ENCODE results near the gene GRIP1.

DNA sequence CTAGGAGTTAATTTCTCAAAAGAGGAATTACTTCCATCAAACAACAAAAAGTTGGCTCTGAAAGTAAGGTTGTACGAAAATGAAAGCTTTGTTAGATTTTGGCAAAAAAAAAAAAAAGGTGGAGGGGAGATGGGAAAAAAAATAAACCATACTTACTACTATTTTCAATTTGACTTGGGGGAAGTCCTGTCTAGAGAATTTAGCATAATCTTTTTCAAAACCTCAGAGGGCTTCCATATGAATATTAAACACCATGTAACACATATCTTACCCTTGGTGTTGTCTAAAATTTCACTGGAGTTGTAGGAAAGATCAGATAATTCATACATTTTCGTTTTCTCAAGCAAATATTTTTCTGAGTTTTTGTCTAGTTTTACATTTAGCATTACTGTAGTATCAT lies 17.5 kb downstream of the GRIP1 start:
- TF ChIP-seq CTCF (IDR thresholded peaks at IDR 0.05; ENCODE audit: borderline replicate concordance, extremely low read depth, low read length, poor library complexity, severe bottlenecking) (no peak), EZH2 (IDR thresholded peaks at IDR 0.05; ENCODE audit: borderline replicate concordance, low read depth, low read length, severe bottlenecking) (no peak)

Measured in DND-41 (cell line).